HFFc6 (cell line): ENCODE measurements around the gene ABHD1. TPM values are rescaled to one million over a fixed set of nuclear protein-coding genes. Genes with fewer than 3 reads are reported as not detected.
A peak's percentile ranks its signal among the peaks of the same experiment; 100 is the strongest.

ENCODE experiments used
- DNase-seq: peaks from one replicate; pipeline ENCODE4 v3.0.0-alpha.2; 2018
- H3K27ac Mint-ChIP-seq: 2 replicates; pipeline ENCODE4 v1.8.0; 2020; ENCODE audit warnings: mild to moderate bottlenecking, mixed read lengths
- H3K27me3 Mint-ChIP-seq: 2 replicates; pipeline ENCODE4 v1.8.0; 2021; ENCODE audit warnings: mild to moderate bottlenecking, moderate library complexity, mixed read lengths; ENCODE audit not compliant: insufficient read depth
- H3K36me3 Mint-ChIP-seq: 2 replicates; pipeline ENCODE4 v1.8.0; 2021; ENCODE audit warnings: low read depth, mixed read lengths
- H3K4me1 Mint-ChIP-seq: 2 replicates; pipeline ENCODE4 v1.8.0; 2020; ENCODE audit warnings: low read depth, mixed read lengths
- H3K4me3 Mint-ChIP-seq: 2 replicates; pipeline ENCODE4 v1.8.0; 2020; ENCODE audit warnings: mild to moderate bottlenecking, moderate library complexity, mixed read lengths
- H3K9me3 Mint-ChIP-seq: 2 replicates; pipeline ENCODE4 v1.8.0; 2020; ENCODE audit warnings: mild to moderate bottlenecking, mixed read lengths
- total RNA-seq, 6 experiments: library from RNA; stranded (reverse); fragmentation: NEBNext Ultra II Directional; extraction: Animal tissue kit (Norgen Biotek cat#: 25700); gene quantifications; 2 replicates in 1 of 6; 3 replicates in 5 of 6; pipeline ENCODE4 v1.2.3, GENCODE V29; 2021
- TF ChIP-seq, protein P1 (sequence below): fragments of 200-600 bp; sonication (generic); IDR thresholded peaks from 2 replicates; pipeline ENCODE4 v1.5.0; 2021; ENCODE audit warnings: antibody characterized with exemption, mild to moderate bottlenecking

Gene ABHD1
- total RNA-seq, 6 experiments from 2014 or later: not detected

GRCh38 chr2:27095745-27096651 is 27.6 kb upstream of the ABHD1 start:
- peak; percentile 41 for DNase-seq
- H3K4me3 Mint-ChIP-seq: peak overlapping the region; percentile 57
- H3K36me3 Mint-ChIP-seq: no peaks in the 10 kb centered on the region
- no peaks in the 10 kb centered on the region for H3K9me3 Mint-ChIP-seq
- peaks cover 21% of the 10 kb centered on the region for H3K4me1 Mint-ChIP-seq
- TF ChIP-seq, protein P1, sequence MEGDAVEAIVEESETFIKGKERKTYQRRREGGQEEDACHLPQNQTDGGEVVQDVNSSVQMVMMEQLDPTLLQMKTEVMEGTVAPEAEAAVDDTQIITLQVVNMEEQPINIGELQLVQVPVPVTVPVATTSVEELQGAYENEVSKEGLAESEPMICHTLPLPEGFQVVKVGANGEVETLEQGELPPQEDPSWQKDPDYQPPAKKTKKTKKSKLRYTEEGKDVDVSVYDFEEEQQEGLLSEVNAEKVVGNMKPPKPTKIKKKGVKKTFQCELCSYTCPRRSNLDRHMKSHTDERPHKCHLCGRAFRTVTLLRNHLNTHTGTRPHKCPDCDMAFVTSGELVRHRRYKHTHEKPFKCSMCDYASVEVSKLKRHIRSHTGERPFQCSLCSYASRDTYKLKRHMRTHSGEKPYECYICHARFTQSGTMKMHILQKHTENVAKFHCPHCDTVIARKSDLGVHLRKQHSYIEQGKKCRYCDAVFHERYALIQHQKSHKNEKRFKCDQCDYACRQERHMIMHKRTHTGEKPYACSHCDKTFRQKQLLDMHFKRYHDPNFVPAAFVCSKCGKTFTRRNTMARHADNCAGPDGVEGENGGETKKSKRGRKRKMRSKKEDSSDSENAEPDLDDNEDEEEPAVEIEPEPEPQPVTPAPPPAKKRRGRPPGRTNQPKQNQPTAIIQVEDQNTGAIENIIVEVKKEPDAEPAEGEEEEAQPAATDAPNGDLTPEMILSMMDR: no peak
- peaks cover 2% of the 10 kb centered on the region for H3K27me3 Mint-ChIP-seq
- no peak overlapping the region for H3K27ac Mint-ChIP-seq

GRCh38 chr2:27096748-27097297 is 26.8 kb upstream of the ABHD1 start:
- Mint-ChIP-seq H3K4me1 (peaks cover 21% of the 10 kb centered on the region), H3K4me3 (no peak overlapping the region), H3K27me3 (peaks cover 5% of the 10 kb centered on the region), H3K27ac (no peak overlapping the region), H3K9me3 (no peaks in the 10 kb centered on the region), H3K36me3 (no peaks in the 10 kb centered on the region)
- TF ChIP-seq, protein P1: no peak
- DNase-seq: no peak

DNA sequence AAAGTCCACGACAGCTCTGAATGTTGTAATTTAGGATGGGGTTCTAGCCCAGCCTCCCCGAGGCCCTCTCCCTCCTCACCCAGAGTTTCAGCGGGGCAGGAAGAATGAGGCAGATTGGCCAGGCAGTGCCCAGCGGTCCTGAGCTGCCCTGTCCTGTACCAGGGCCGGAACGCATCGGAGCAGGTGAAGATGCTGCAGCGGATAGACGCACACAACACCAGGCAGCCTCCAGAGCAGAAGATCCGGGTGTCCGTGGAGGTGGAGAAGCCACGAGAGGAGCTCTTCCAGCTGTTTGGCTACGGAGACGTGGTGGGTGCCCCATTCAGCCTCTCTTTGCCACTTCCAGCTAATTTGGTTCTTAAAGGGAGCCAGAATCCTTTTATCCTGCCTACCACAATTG is 26.3 kb upstream of the ABHD1 start:
- DNase-seq: no peak
- no peaks in the 10 kb centered on the region for H3K36me3 Mint-ChIP-seq
- peaks cover 21% of the 10 kb centered on the region for H3K4me1 Mint-ChIP-seq
- peaks cover 7% of the 10 kb centered on the region for H3K27me3 Mint-ChIP-seq
- TF ChIP-seq, protein P1: no peak
- no peak overlapping the region for H3K27ac Mint-ChIP-seq
- H3K9me3 Mint-ChIP-seq: no peaks in the 10 kb centered on the region
- no peak overlapping the region for H3K4me3 Mint-ChIP-seq

- Mint-ChIP-seq H3K4me1 (peaks cover 15% of the 10 kb centered on the region; the same call in 1 of the 2 replicates), H3K27me3 (peaks cover 21% of the 10 kb centered on the region), H3K9me3 (no peaks in the 10 kb centered on the region), H3K36me3 (no peaks in the 10 kb centered on the region), H3K4me3 (no peak overlapping the region), H3K27ac (no peak overlapping the region)
- TF ChIP-seq, protein P1: no peak
- no peak for DNase-seq
Measured at GRCh38 chr2:27099334-27099955, 24.2 kb upstream of the ABHD1 start.

- TF ChIP-seq, protein P1: no peak
- Mint-ChIP-seq H3K36me3 (no peaks in the 10 kb centered on the region), H3K4me1 (peaks cover 15% of the 10 kb centered on the region; the same call in 1 of the 2 replicates), H3K27ac (no peak overlapping the region), H3K27me3 (peaks cover 24% of the 10 kb centered on the region), H3K4me3 (no peak overlapping the region), H3K9me3 (no peaks in the 10 kb centered on the region)
- no peak for DNase-seq
Measured at GRCh38 chr2:27100036-27100435, 23.6 kb upstream of the ABHD1 start.
